ENCODE results near the gene RUSF1. TPM values are rescaled to one million over a fixed set of nuclear protein-coding genes. Genes with fewer than 3 reads are reported as not detected.
A peak's percentile ranks its signal among the peaks of the same experiment; 100 is the strongest.

RUSF1 gene
- total and polyA plus RNA-seq, 5 experiments from 2014 or later, result 15.3 to 110 (median 28.6) TPM

- DNase-seq, result peak in 1 of 10 donors; percentile 50
- H3K36me3 Mint-ChIP-seq, result peaks cover 0 to 2% (median 0%) of the 10 kb centered on the region in 3 donors
- H3K27me3 Mint-ChIP-seq, result peaks cover 1 to 19% (median 10%) of the 10 kb centered on the region in 5 donors
- H3K4me3 Mint-ChIP-seq, result peak overlapping the region in 6 of 10 donors; percentile 19 to 80 (median 58)
- ATAC-seq, result no peak
- POLR2A ChIA-PET, result interaction anchor here (1.4 to 5.6 kb wide), 2 partner anchors 14 to 15 kb away, joined by 4 to 51 read pairs; partner anchors contain the start of gene ARMC5
- H3K9me3 Mint-ChIP-seq, result peaks cover 0 to 3% (median 0%) of the 10 kb centered on the region in 9 donors
- H3K27ac Mint-ChIP-seq, result no peak overlapping the region
- H3K4me1 Mint-ChIP-seq, result peaks cover 16 to 33% (median 27%) of the 10 kb centered on the region in 4 donors
Observed at GRCh38 chr16:31473264-31473984, 34.8 kb downstream of the RUSF1 start.

- DNase-seq (peak in 5 of 10 donors; percentile 20 to 63 (median 33)), ATAC-seq (peak in 1 of 2 donors; percentile 38)
- Mint-ChIP-seq H3K27ac (peak overlapping the region in 3 of 10 donors; percentile 9 to 71 (median 61)), H3K9me3 (peaks cover 0 to 3% (median 0%) of the 10 kb centered on the region in 9 donors), H3K36me3 (peaks cover 0 to 2% (median 0%) of the 10 kb centered on the region in 3 donors), H3K4me3 (peak overlapping the region in 9 of 10 donors; percentile 62 to 81 (median 77)), H3K27me3 (peaks cover 1 to 19% (median 10%) of the 10 kb centered on the region in 5 donors), H3K4me1 (peaks cover 12 to 36% (median 25%) of the 10 kb centered on the region in 4 donors)
- POLR2A ChIA-PET, result interaction anchor here (0.8 to 5.6 kb wide), 3 partner anchors 13 to 16 kb away, joined by 3 to 51 read pairs (median 4); partner anchors contain the start of gene ARMC5
Observed at GRCh38 chr16:31472709-31473203, 35.4 kb downstream of the RUSF1 start.

GRCh38 chr16:31471875-31472708 lies 36.1 kb downstream of the RUSF1 start, which contains the start of gene TGFB1I1:
Gene TGFB1I1 (plus strand): TSS chr16:31472152. CDS start chr16:31472189, 37 bp downstream.
- POLR2A ChIA-PET, result interaction anchor here (0.6 to 1.6 kb wide), 4 partner anchors 12 to 1621 kb away, joined by 3 to 6 read pairs (median 4); no protein-coding TSS in a partner anchor
- Mint-ChIP-seq H3K9me3 (peaks cover 0 to 3% (median 0%) of the 10 kb centered on the region in 9 donors), H3K4me3 (peak within 1 kb of the TSS; percentile 52 to 81 (median 76)), H3K27ac (peak within 1 kb of the TSS in 4 of 10 donors; percentile 9 to 71 (median 60)), H3K4me1 (peaks cover 12 to 38% (median 26%) of the 10 kb centered on the region in 4 donors), H3K27me3 (peaks cover 1 to 19% (median 10%) of the 10 kb centered on the region in 5 donors), H3K36me3 (peaks cover 0 to 2% (median 0%) of the 10 kb centered on the region in 3 donors)
- ATAC-seq, result no peak
- no peak for DNase-seq

- Mint-ChIP-seq H3K27me3 (peaks cover 1 to 19% (median 10%) of the 10 kb centered on the region in 5 donors), H3K27ac (peak overlapping the region in 2 of 10 donors; percentile 54 to 66), H3K36me3 (peaks cover 0 to 6% (median 0%) of the 10 kb centered on the region in 3 donors), H3K4me3 (peak overlapping the region in 7 of 10 donors; percentile 20 to 67 (median 50)), H3K9me3 (peaks cover 0 to 3% (median 0%) of the 10 kb centered on the region in 9 donors), H3K4me1 (peaks cover 13 to 38% (median 28%) of the 10 kb centered on the region in 4 donors)
- no peak for DNase-seq
- ATAC-seq, result no peak
- POLR2A ChIA-PET, result interaction anchor here (0.6 to 1.6 kb wide), 3 partner anchors 11 to 1620 kb away, joined by 3 to 6 read pairs (median 4); no protein-coding TSS in a partner anchor
Observed at GRCh38 chr16:31471241-31471874, 36.8 kb downstream of the RUSF1 start.

DNA sequence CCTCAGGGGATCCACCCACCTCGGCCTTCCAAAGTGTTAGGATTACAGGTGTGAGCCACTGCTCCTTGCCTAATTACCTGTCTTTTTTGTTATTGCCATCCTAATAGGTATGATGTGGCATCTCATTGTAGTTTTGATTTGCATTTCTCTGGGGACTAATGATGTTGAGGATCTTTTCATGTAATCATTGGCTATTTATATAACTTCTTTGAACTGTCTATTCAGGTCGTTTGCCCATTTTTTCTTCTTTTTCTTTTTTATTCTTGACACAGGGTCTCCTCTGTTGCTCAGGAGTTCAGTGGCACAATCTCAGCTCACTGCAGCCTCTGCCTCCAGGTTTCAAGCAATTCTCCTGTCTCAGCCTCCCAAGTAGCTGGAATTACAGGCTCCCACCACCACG lies 37.6 kb downstream of the RUSF1 start:
- peaks cover 11 to 33% (median 23%) of the 10 kb centered on the region in 4 donors for H3K4me1 Mint-ChIP-seq
- H3K4me3 Mint-ChIP-seq, result no peak overlapping the region
- POLR2A ChIA-PET, result interaction anchor here (1.3 to 1.6 kb wide), 2 partner anchors 10 to 38 kb away, joined by 3 to 6 read pairs; no protein-coding TSS in a partner anchor
- ATAC-seq, result no peak
- no peak for DNase-seq
- H3K9me3 Mint-ChIP-seq, result peaks cover 0 to 3% (median 0%) of the 10 kb centered on the region in 9 donors
- H3K27ac Mint-ChIP-seq, result no peak overlapping the region
- peaks cover 0 to 10% (median 0%) of the 10 kb centered on the region in 3 donors for H3K36me3 Mint-ChIP-seq
- H3K27me3 Mint-ChIP-seq, result peaks cover 1 to 19% (median 10%) of the 10 kb centered on the region in 5 donors

DNA sequence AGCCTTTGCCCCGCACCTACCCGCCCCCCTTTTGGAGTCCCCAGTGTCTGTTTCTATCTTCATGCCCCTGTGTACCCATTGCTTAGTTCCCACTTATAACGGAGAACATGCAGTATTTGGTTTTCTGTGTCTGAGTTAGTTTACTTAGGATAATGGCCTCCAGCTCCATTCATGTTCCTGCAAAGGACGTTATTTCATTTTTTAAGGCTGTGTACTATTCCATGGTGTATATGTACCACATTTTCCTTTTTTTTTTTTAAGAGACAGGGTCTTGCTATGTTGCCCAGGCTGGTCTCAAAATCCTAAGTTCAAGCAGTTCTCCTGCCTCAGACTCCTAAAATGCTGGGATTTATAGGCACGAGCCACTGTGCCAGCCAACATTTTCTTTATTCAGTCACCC lies 40.3 kb downstream of the RUSF1 start:
- Mint-ChIP-seq H3K4me3 (no peak overlapping the region), H3K4me1 (peaks cover 11 to 37% (median 20%) of the 10 kb centered on the region in 4 donors), H3K27ac (peak overlapping the region in 1 of 10 donors; percentile 59), H3K9me3 (peaks cover 0 to 1% (median 0%) of the 10 kb centered on the region in 9 donors), H3K27me3 (peaks cover 1 to 18% (median 5%) of the 10 kb centered on the region in 5 donors), H3K36me3 (peaks cover 0 to 31% (median 1%) of the 10 kb centered on the region in 3 donors)
- DNase-seq (no peak), ATAC-seq (no peak)
- POLR2A ChIA-PET, result interaction anchor here (1.0 kb wide), 1 partner anchor 8 kb away, joined by 3 read pairs; no protein-coding TSS in a partner anchor

GRCh38 chr16:31467151-31467773 lies 40.9 kb downstream of the RUSF1 start:
- H3K27ac Mint-ChIP-seq, result peak overlapping the region in 5 of 10 donors; percentile 49 to 78 (median 59)
- peaks cover 0 to 12% (median 0%) of the 10 kb centered on the region in 5 donors for H3K27me3 Mint-ChIP-seq
- H3K4me3 Mint-ChIP-seq, result peak overlapping the region in 3 of 10 donors; percentile 30 to 33 (median 33)
- POLR2A ChIA-PET, result no interaction called here
- peak; percentile 49 for ATAC-seq
- no peaks in the 10 kb centered on the region for H3K9me3 Mint-ChIP-seq
- H3K36me3 Mint-ChIP-seq, result peaks cover 0 to 33% (median 3%) of the 10 kb centered on the region in 3 donors
- peaks cover 9 to 32% (median 14%) of the 10 kb centered on the region in 4 donors for H3K4me1 Mint-ChIP-seq
- DNase-seq, result no peak

DNA sequence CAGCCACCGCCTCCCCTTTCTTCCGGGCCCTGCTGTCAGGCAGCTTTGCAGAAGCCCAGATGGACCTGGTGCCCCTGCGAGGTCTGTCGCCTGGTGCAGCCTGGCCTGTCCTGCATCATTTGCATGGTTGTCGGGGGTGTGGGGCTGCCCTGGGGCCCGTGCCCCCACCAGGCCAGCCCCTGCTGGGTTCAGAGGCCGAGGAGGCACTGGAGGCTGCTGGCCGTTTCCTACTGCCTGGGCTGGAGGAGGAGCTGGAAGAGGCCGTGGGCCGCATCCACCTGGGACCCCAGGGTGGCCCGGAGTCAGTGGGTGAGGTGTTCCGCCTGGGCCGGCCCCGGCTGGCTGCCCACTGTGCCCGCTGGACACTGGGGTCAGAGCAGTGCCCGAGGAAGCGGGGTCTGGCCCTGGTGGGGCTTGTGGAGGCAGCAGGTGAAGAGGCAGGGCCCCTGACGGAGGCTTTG lies 41.8 kb downstream of the RUSF1 start:
- DNase-seq, result no peak
- H3K9me3 Mint-ChIP-seq, result no peaks in the 10 kb centered on the region
- H3K4me3 Mint-ChIP-seq, result no peak overlapping the region
- POLR2A ChIA-PET, result interaction anchor here (1.3 kb wide), 1 partner anchor 8 kb away, joined by 5 read pairs; no protein-coding TSS in a partner anchor
- peak overlapping the region in 2 of 10 donors; percentile 49 to 78 for H3K27ac Mint-ChIP-seq
- no peak for ATAC-seq
- H3K4me1 Mint-ChIP-seq, result peaks cover 8 to 32% (median 11%) of the 10 kb centered on the region in 4 donors
- H3K27me3 Mint-ChIP-seq, result peaks cover 0 to 8% (median 0%) of the 10 kb centered on the region in 5 donors
- H3K36me3 Mint-ChIP-seq, result peaks cover 0 to 33% (median 3%) of the 10 kb centered on the region in 3 donors

GRCh38 chr16:31465788-31466370 lies 42.3 kb downstream of the RUSF1 start:
- Mint-ChIP-seq H3K9me3 (no peaks in the 10 kb centered on the region), H3K27me3 (peaks cover 0 to 3% (median 0%) of the 10 kb centered on the region in 5 donors), H3K36me3 (peaks cover 0 to 33% (median 3%) of the 10 kb centered on the region in 3 donors), H3K4me3 (no peak overlapping the region), H3K4me1 (peaks cover 7 to 33% (median 13%) of the 10 kb centered on the region in 4 donors), H3K27ac (peak overlapping the region in 2 of 10 donors; percentile 40 to 65)
- POLR2A ChIA-PET, result interaction anchor here (1.3 kb wide), 1 partner anchor 9 kb away, joined by 5 read pairs; no protein-coding TSS in a partner anchor
- ATAC-seq (no peak), DNase-seq (no peak)

DNA sequence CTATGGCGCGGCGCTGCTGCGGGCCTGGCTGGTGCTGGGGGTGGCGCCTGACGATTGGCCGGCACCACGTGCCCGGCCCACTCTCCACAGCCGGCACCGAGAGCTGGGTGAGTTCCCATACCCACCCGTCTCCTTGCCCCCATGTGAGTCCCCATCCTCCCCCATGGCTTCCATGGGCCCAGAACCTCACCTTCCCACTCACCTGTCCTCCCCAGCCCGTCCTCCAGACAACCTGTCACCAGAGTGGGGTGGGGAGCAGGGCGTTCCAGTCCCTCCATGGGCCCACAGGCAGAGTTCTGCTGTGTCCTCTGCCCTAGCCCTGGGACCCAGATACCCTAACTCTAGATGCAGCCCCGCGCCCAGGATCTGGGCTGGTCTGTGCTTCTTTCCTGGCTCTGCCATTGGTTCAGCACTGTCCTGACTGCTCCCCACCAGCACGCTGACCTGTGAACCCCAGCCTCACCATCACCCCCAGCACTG lies 43.4 kb downstream of the RUSF1 start:
- peaks cover 12 to 40% (median 23%) of the 10 kb centered on the region in 4 donors for H3K4me1 Mint-ChIP-seq
- POLR2A ChIA-PET, result no interaction called here
- peak overlapping the region in 1 of 10 donors; percentile 7 for H3K27ac Mint-ChIP-seq
- DNase-seq (no peak), ATAC-seq (no peak)
- H3K9me3 Mint-ChIP-seq, result no peaks in the 10 kb centered on the region
- H3K4me3 Mint-ChIP-seq, result no peak overlapping the region
- peaks cover 0 to 33% (median 3%) of the 10 kb centered on the region in 3 donors for H3K36me3 Mint-ChIP-seq
- H3K27me3 Mint-ChIP-seq, result no peaks in the 10 kb centered on the region
